ENCODE data around the gene SLC15A2. TPM values are rescaled to one million over a fixed set of nuclear protein-coding genes. Genes with fewer than 3 reads are reported as not detected.

SLC15A2 gene
- total RNA-seq, 4 donors from 2014 or later: 0.77 to 9.3 (median 4.0) TPM

DNA sequence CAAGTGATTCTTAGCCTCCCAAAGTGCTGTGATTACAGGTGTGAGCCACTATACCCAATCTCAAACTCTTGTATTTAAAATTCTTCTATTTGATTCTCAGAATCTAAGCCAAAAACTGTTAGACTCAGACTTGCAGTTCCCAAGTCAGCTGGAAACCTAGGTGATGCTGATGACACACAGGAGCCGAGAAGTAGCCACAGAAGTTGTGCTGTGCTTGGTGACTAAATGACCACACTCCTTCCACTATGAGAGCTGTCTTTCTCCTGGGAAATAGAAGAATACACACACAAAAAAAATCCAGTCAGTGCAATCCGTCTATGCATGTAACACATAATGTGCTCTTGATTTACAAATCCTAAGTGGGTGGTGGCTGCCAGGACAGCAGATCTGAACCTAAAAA lies 93.9 kb downstream of the SLC15A2 start:
- no peak for DNase-seq
- H3K27ac ChIP-seq: no peak overlapping the region
- no peaks in the 10 kb centered on the region for H3K36me3 ChIP-seq
- no peaks in the 10 kb centered on the region for H3K27me3 ChIP-seq
- TF ChIP-seq POLR2A (IDR thresholded peaks at IDR 0.05): no peak
- TF ChIP-seq CTCF (IDR thresholded peaks at IDR 0.05): no peak
- peaks cover 0 to 3% of the 10 kb centered on the region in 2 donors for H3K9me3 ChIP-seq
- intact Hi-C loops (cut with DNase I; ENCODE audit: low total_unique reads): no loop called here
- no peak overlapping the region for H3K4me3 ChIP-seq
- no peaks in the 10 kb centered on the region for H3K4me1 ChIP-seq

- no peak for TF ChIP-seq CTCF (IDR thresholded peaks at IDR 0.05)
- TF ChIP-seq POLR2A (IDR thresholded peaks at IDR 0.05): no peak
- intact Hi-C loops (cut with DNase I; ENCODE audit: low total_unique reads): no loop called here
These were observed 95.7 kb downstream of the SLC15A2 start for GRCh38 chr3:121989943-121990342.

GRCh38 chr3:121992601-121993560 lies 98.7 kb downstream of the SLC15A2 start:
- no peak overlapping the region for H3K27ac ChIP-seq
- intact Hi-C loops (cut with DNase I; ENCODE audit: low total_unique reads): no loop called here

More at GRCh38 chr3:121989943-121990342, 95.7 kb downstream of the SLC15A2 start:
- Histone ChIP-seq H3K4me1 (no peaks in the 10 kb centered on the region), H3K4me3 (no peak overlapping the region), H3K9me3 (no peaks in the 10 kb centered on the region), H3K27ac (no peak overlapping the region), H3K36me3 (no peaks in the 10 kb centered on the region), H3K27me3 (no peaks in the 10 kb centered on the region)
- DNase-seq: no peak

More at GRCh38 chr3:121992601-121993560, 98.7 kb downstream of the SLC15A2 start:
- no peak for DNase-seq
- TF ChIP-seq CTCF (IDR thresholded peaks at IDR 0.05) (no peak), POLR2A (IDR thresholded peaks at IDR 0.05) (no peak)
- no peaks in the 10 kb centered on the region for H3K27me3 ChIP-seq
- no peaks in the 10 kb centered on the region for H3K9me3 ChIP-seq
- H3K36me3 ChIP-seq: no peaks in the 10 kb centered on the region
- H3K4me3 ChIP-seq: no peak overlapping the region
- H3K4me1 ChIP-seq: no peaks in the 10 kb centered on the region

Other genes with a start within 250 kb of the SLC15A2 start
- gene HCLS1, start 233.5 kb upstream of the SLC15A2 start, total RNA-seq: 10 to 100 TPM; 12.2 to 28.8 (median 16.9) TPM
- 10 to 100 TPM; 32.6 to 78.3 (median 54.9) TPM for gene GOLGB1, start 144.7 kb upstream of the SLC15A2 start, total RNA-seq
- gene IQCB1, start 59.3 kb upstream of the SLC15A2 start, total RNA-seq: 10 to 100 TPM; 17.9 to 69.4 (median 37.7) TPM
- gene EAF2, start 59.2 kb upstream of the SLC15A2 start, total RNA-seq: 10 to 100 TPM in 2 of 4 donors, 1 to 10 TPM in 1, under 1 TPM in 1; 0.88 to 21.8 (median 6.9) TPM
- gene ILDR1, start 127.8 kb downstream of the SLC15A2 start, total RNA-seq: 1 to 10 TPM in 1 of 4 donors, not detected in 3; 1.9 TPM
- gene CD86, start 161.0 kb downstream of the SLC15A2 start, total RNA-seq: 1 to 10 TPM in 3 of 4 donors, under 1 TPM in 1; 0.29 to 4.3 (median 3.0) TPM

Measured in uterus (tissue), 4 donors.